Gastrocnemius medialis (tissue), 4 donors: Measurements from ENCODE around the gene SCARB1. TPM values are rescaled to one million over a fixed set of nuclear protein-coding genes. Genes with fewer than 3 reads are reported as not detected.

Experiments used
- ATAC-seq, 2 donors: fragments of 150-250 bp; one replicate each; pipeline ENCODE4 v1.9.1; 2016
- DNase-seq, 2 donors: peaks; one replicate each; pipeline ENCODE4 v3.0.0-alpha.2; 2019
- H3K27ac ChIP-seq, 4 donors: fragments of 200-600 bp; sonication (generic); 1 replicate in 1 of 4; 2 replicates in 3 of 4; pipeline ENCODE4 v1.5.1; 2016 to 2018; ENCODE audit warnings: mild to moderate bottlenecking in 2 of 4, moderate library complexity in 1 of 4
- H3K27me3 ChIP-seq, 3 donors: fragments of 200-600 bp; sonication (generic) in 2 of 3; 1 replicate in 1 of 3; 2 replicates in 2 of 3; pipeline versions ENCODE4 v1.5.1 to v1.6.0; 2016 to 2019; ENCODE audit warnings: mild to moderate bottlenecking in 1 of 3, moderate library complexity in 1 of 3
- H3K36me3 ChIP-seq, 2 donors: fragments of 200-600 bp; sonication (generic) in 1 of 2; one replicate each; pipeline ENCODE4 v1.5.1; 2017 to 2018
- H3K4me1 ChIP-seq, 2 donors: fragments of 200-600 bp; sonication (generic) in 1 of 2; one replicate each; pipeline ENCODE4 v1.5.1; 2016 to 2017; ENCODE audit warnings: mild to moderate bottlenecking in 2 of 2
- H3K4me3 ChIP-seq, 4 donors: fragments of 200-600 bp; sonication (generic) in 3 of 4; 1 replicate in 1 of 4; 2 replicates in 3 of 4; pipeline ENCODE4 v1.5.1; 2016 to 2019; ENCODE audit warnings: mild to moderate bottlenecking in 2 of 4
- H3K9me3 ChIP-seq, 3 donors: fragments of 200-600 bp; sonication (generic) in 2 of 3; 1 replicate in 1 of 3; 2 replicates in 2 of 3; pipeline ENCODE4 v1.5.1; 2016 to 2019
- POLR2A ChIP-seq, 2 donors: fragments of 450-650 bp; IDR thresholded peaks; one replicate each; pipeline ENCODE4 v1.6.1; 2017; ENCODE audit warnings: antibody characterized with exemption in 2 of 2, mild to moderate bottlenecking in 2 of 2, moderate library complexity in 2 of 2
- in situ Hi-C, 4 donors: fragments of 200-750 bp; cut with MboI; loops; one replicate each; pipeline versions ENCODE4 v1.15.0 to v1.8.0; 2017; ENCODE audit warnings: low sequenced_read_pairs in 4 of 4
- intact Hi-C: fragments of 100-400 bp; cut with DNase I; formaldehyde crosslinking; loops from one replicate; pipeline ENCODE4 v1.15.1; 2023; ENCODE audit warnings: low total_unique reads
- total RNA-seq, 4 donors: library from RNA; depleted of rRNA; stranded (reverse); fragments of >200 nt; gene quantifications; one replicate each; pipeline versions ENCODE4 v1.1.0 to v1.2.3, GENCODE V29; 2016
- TF ChIP-seq, protein P1 (sequence below), 5 experiments: fragments of 450-650 bp in 3 of 5; fragments of 200-600 bp in 2 of 5; sonication (generic) in 2 of 5; IDR thresholded peaks in 4 of 5; conservative IDR thresholded peaks in 1 of 5; 1 replicate in 4 of 5; 2 replicates in 1 of 5; pipeline ENCODE4 v1.5.1; 2016 to 2019; ENCODE audit warnings: antibody characterized with exemption in 5 of 5, mild to moderate bottlenecking in 3 of 5, moderate library complexity in 3 of 5

The SCARB1 gene
- total RNA-seq, 4 donors from 2014 or later = 5.4 to 8.7 (median 6.2) TPM

- in situ Hi-C loops (no loop called here), intact Hi-C loops (no loop called here)
- Histone ChIP-seq H3K27ac (no peak overlapping the region), H3K36me3 (no peaks in the 10 kb centered on the region), H3K4me1 (no peaks in the 10 kb centered on the region), H3K27me3 (no peaks in the 10 kb centered on the region), H3K9me3 (no peaks in the 10 kb centered on the region), H3K4me3 (no peak overlapping the region)
- DNase-seq (no peak), ATAC-seq (no peak)
- TF ChIP-seq, protein P1, sequence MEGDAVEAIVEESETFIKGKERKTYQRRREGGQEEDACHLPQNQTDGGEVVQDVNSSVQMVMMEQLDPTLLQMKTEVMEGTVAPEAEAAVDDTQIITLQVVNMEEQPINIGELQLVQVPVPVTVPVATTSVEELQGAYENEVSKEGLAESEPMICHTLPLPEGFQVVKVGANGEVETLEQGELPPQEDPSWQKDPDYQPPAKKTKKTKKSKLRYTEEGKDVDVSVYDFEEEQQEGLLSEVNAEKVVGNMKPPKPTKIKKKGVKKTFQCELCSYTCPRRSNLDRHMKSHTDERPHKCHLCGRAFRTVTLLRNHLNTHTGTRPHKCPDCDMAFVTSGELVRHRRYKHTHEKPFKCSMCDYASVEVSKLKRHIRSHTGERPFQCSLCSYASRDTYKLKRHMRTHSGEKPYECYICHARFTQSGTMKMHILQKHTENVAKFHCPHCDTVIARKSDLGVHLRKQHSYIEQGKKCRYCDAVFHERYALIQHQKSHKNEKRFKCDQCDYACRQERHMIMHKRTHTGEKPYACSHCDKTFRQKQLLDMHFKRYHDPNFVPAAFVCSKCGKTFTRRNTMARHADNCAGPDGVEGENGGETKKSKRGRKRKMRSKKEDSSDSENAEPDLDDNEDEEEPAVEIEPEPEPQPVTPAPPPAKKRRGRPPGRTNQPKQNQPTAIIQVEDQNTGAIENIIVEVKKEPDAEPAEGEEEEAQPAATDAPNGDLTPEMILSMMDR (IDR thresholded peaks at IDR 0.05 in 4 of 5, conservative IDR thresholded peaks at IDR 0.05 in 1 of 5) = no peak
- TF ChIP-seq POLR2A (IDR thresholded peaks at IDR 0.05) = no peak
Measured at GRCh38 chr12:124876171-124876570, 12.5 kb upstream of the SCARB1 start.

DNA sequence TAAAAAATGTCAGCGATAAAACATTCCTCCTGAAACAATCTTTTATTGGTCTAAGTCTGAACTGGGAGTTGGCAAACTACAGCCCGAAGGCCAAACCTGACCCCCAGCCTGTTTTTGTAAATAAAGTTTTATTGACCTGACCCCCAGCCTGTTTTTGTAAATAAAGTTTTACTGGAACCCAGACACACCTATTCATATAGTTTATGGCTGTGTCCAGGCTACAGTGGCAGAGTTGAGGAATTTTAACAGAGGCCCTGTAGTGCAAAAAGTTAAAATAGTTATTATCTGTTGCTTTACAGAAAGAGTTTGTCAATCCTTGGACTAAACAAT is 12.1 kb upstream of the SCARB1 start:
- in situ Hi-C loops = no loop called here
- Histone ChIP-seq H3K36me3 (no peaks in the 10 kb centered on the region), H3K4me3 (no peak overlapping the region), H3K27ac (no peak overlapping the region), H3K27me3 (no peaks in the 10 kb centered on the region), H3K9me3 (no peaks in the 10 kb centered on the region), H3K4me1 (no peaks in the 10 kb centered on the region)
- DNase-seq = no peak
- intact Hi-C loops = no loop called here
- TF ChIP-seq POLR2A (IDR thresholded peaks at IDR 0.05) = no peak
- TF ChIP-seq, protein P1 (IDR thresholded peaks at IDR 0.05 in 4 of 5, conservative IDR thresholded peaks at IDR 0.05 in 1 of 5) = no peak
- no peak for ATAC-seq

DNA sequence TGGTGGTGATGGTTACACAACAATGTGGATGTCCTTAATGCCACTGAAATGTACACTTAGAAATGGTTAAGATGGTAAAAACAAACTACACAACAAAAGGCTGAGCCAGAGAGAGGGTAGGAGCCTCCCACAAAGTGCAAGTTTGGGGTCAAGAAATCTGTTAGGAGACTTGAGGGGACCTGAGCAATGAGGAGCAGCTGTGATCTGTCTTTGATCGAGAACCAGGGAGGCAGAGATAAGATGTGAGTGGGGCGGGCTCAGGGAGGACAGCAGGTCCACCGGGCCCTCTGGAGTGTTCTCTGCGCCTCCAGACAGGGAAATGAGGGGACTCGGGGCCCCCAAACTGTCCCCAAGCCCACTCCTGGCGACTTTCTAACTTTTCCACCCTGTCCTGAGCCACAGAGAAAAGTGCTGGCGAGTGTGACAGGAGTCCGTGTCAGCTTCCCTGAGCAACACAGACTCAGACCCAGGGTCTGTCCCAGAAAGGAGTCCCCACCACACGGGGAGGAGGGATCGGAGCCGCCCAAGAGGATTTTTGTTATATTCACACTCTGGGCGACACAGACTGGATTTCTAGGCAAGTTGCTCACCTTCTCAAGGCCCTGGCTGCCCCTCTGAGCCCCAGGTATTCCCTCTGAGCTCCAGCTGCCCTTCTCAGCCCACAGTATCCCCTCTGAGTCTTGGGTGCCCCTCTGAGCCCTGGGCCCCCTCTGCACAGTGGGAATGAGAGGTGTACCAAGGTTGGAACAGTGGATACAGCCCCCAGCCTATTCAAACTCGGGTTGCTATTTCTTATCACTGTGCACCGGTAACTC is 11.5 kb upstream of the SCARB1 start:
- Histone ChIP-seq H3K4me3 (no peak overlapping the region), H3K9me3 (no peaks in the 10 kb centered on the region), H3K36me3 (no peaks in the 10 kb centered on the region), H3K27me3 (no peaks in the 10 kb centered on the region), H3K4me1 (no peaks in the 10 kb centered on the region), H3K27ac (no peak overlapping the region)
- in situ Hi-C loops = no loop called here
- ATAC-seq (no peak), DNase-seq (no peak)
- intact Hi-C loops = no loop called here
- TF ChIP-seq POLR2A (IDR thresholded peaks at IDR 0.05) = no peak
- TF ChIP-seq, protein P1 (IDR thresholded peaks at IDR 0.05 in 4 of 5, conservative IDR thresholded peaks at IDR 0.05 in 1 of 5) = no peak

- ATAC-seq = no peak
- Histone ChIP-seq H3K27me3 (no peaks in the 10 kb centered on the region), H3K4me3 (no peak overlapping the region), H3K4me1 (no peaks in the 10 kb centered on the region), H3K9me3 (no peaks in the 10 kb centered on the region), H3K27ac (no peak overlapping the region), H3K36me3 (no peaks in the 10 kb centered on the region)
- in situ Hi-C loops (no loop called here), intact Hi-C loops (no loop called here)
- no peak for DNase-seq
- TF ChIP-seq, protein P1 (IDR thresholded peaks at IDR 0.05 in 4 of 5, conservative IDR thresholded peaks at IDR 0.05 in 1 of 5) = no peak
- TF ChIP-seq POLR2A (IDR thresholded peaks at IDR 0.05) = no peak
Measured at GRCh38 chr12:124874188-124874587, 10.5 kb upstream of the SCARB1 start.
